HEK293 (cell line): ENCODE data around the gene COL6A1.

Source experiments
- CTCF ChIP-seq: fragments of 450-650 bp; formaldehyde crosslinking; IDR thresholded peaks from 2 replicates; pipeline ENCODE4 v1.5.1; 2016; ENCODE audit warnings: missing biosample characterization, missing genetic modification characterization
- HOXA7 ChIP-seq: sonication (generic); formaldehyde crosslinking; IDR thresholded peaks from 2 replicates; pipeline ENCODE4 v1.8.1; 2022; ENCODE audit warnings: missing genetic modification reagents, borderline replicate concordance
- KLF10 ChIP-seq: fragments of 450-650 bp; IDR thresholded peaks from 2 replicates; pipeline ENCODE4 v1.5.1; 2018; ENCODE audit warnings: missing biosample characterization, mild to moderate bottlenecking, missing genetic modification characterization
- KLF17 ChIP-seq: fragments of 450-650 bp; formaldehyde crosslinking; IDR thresholded peaks from 2 replicates; pipeline ENCODE4 v1.5.1; 2016; ENCODE audit warnings: missing biosample characterization, missing genetic modification characterization
- MEIS1 ChIP-seq: sonication (generic); formaldehyde crosslinking; IDR thresholded peaks from 2 replicates; pipeline ENCODE4 v1.8.1; 2022; ENCODE audit warnings: missing genetic modification reagents, mild to moderate bottlenecking, borderline replicate concordance
- ZBTB11 ChIP-seq: fragments of 450-650 bp; formaldehyde crosslinking; conservative IDR thresholded peaks from 2 replicates; pipeline ENCODE4 v1.5.1; 2016; ENCODE audit warnings: low read depth, missing biosample characterization, missing genetic modification characterization
- ZNF324 ChIP-seq: fragments of 450-650 bp; formaldehyde crosslinking; IDR thresholded peaks from 2 replicates; pipeline ENCODE4 v1.5.1; 2016; ENCODE audit warnings: missing biosample characterization, missing genetic modification characterization
- ZNF350 ChIP-seq: fragments of 450-650 bp; formaldehyde crosslinking; IDR thresholded peaks from 2 replicates; pipeline ENCODE4 v1.5.0; 2017; ENCODE audit warnings: missing biosample characterization, mild to moderate bottlenecking, missing genetic modification characterization
- ZNF362 ChIP-seq: fragments of 450-650 bp; formaldehyde crosslinking; IDR thresholded peaks from 2 replicates; pipeline ENCODE4 v1.5.1; 2016; ENCODE audit warnings: missing biosample characterization, missing genetic modification characterization
- ZNF423 ChIP-seq: fragments of 450-650 bp; formaldehyde crosslinking; IDR thresholded peaks from 2 replicates; pipeline ENCODE4 v1.5.1; 2016; ENCODE audit warnings: missing biosample characterization, missing genetic modification characterization
- ZNF785 ChIP-seq: fragments of 450-650 bp; formaldehyde crosslinking; IDR thresholded peaks from 2 replicates; pipeline ENCODE4 v1.5.1; 2016; ENCODE audit warnings: missing biosample characterization, missing genetic modification characterization
- ZNF843 ChIP-seq: fragments of 450-650 bp; formaldehyde crosslinking; IDR thresholded peaks from 2 replicates; pipeline ENCODE4 v1.5.1; 2016; ENCODE audit warnings: missing biosample characterization, missing genetic modification characterization
- ZSCAN23 ChIP-seq: fragments of 450-650 bp; formaldehyde crosslinking; IDR thresholded peaks from 2 replicates; pipeline ENCODE4 v1.5.1; 2016; ENCODE audit warnings: missing biosample characterization, missing genetic modification characterization
- ZSCAN5A ChIP-seq: fragments of 450-650 bp; formaldehyde crosslinking; IDR thresholded peaks from 2 replicates; pipeline ENCODE4 v1.5.1; 2016; ENCODE audit warnings: missing biosample characterization, missing genetic modification characterization

- TF ChIP-seq ZNF423 (tag by site-specific recombination): no peak
- no peak for TF ChIP-seq MEIS1 (CRISPR knock-in tag)
- no peak for TF ChIP-seq CTCF
- TF ChIP-seq ZBTB11 (tag by site-specific recombination): no peak
- TF ChIP-seq ZSCAN5A (tag by site-specific recombination): no peak
- TF ChIP-seq HOXA7 (CRISPR knock-in tag): no peak
- no peak for TF ChIP-seq KLF17 (tag by site-specific recombination)
- no peak for TF ChIP-seq ZSCAN23 (tag by site-specific recombination)
- no peak for TF ChIP-seq ZNF362 (tag by site-specific recombination)
- no peak for TF ChIP-seq KLF10 (tag by site-specific recombination)
- TF ChIP-seq ZNF785: no peak
- TF ChIP-seq ZNF324 (tag by site-specific recombination): no peak
- no peak for TF ChIP-seq ZNF350 (tag by site-specific recombination)
- no peak for TF ChIP-seq ZNF843
Observed at GRCh38 chr21:46040707-46041106, 59.1 kb downstream of the COL6A1 start.
